HCT116 (cell line): ENCODE measurements around the gene TMEM239. TPM values are rescaled to one million over a fixed set of nuclear protein-coding genes. Genes with fewer than 3 reads are reported as not detected.
"Not testable (repeated sequence)": the region's sequence is repeated elsewhere in the genome, so short reads cannot be mapped to it uniquely, and the experiment has no call there.

Experiments
- ATAC-seq: fragments of 200-7000 bp; cut with Tn5 transposase; 2 replicates; pipeline ENCODE4 v1.9.1; 2020; ENCODE audit warnings: mild to moderate bottlenecking, moderate library complexity
- BruUV-seq: library from RNA; stranded (reverse); fragments of 400-500 nt; replicated peaks from 2 replicates; lab custom pipeline; 2021; lab: Mats Ljungman, UMichigan
- CTCF ChIA-PET: fragments of 300-600 bp; sonication (Branson Sonifier 250); formaldehyde crosslinking; loops from one replicate; lab custom pipeline; 2021; ENCODE audit warnings: antibody characterized with exemption; lab: Charles Lee
- POLR2A ChIA-PET: fragments of 300-600, 350-600 bp; sonication (Branson Sonifier 250); formaldehyde crosslinking; loops from one replicate; lab custom pipeline; 2021; ENCODE audit warnings: antibody characterized with exemption; lab: Charles Lee
- RAD21 ChIA-PET, 2 experiments: fragments of 300-600 bp; sonication (Branson Sonifier 250); formaldehyde crosslinking; loops; one replicate each; lab custom pipeline; 2023; ENCODE audit warnings: low total read pairs in 2 of 2; ENCODE audit not compliant: uncharacterized antibody in 2 of 2, unreplicated experiment in 2 of 2, low non-redundant PET in 1 of 2; lab: Charles Lee
- DNase-seq: peaks from one replicate; pipeline ENCODE4 v3.0.0-alpha.2; 2010; ENCODE audit warnings: low read depth, low spot score
- H2AFZ ChIP-seq: fragments of 200-600 bp; shearing (Covaris generic), sonication (generic); 2 replicates; pipeline ENCODE4 v1.6.1; 2017; ENCODE audit warnings: low read depth, mixed run types, mixed read lengths, antibody characterized with exemption, low read length; ENCODE audit not compliant: poor library complexity, severe bottlenecking
- H3K27ac ChIP-seq: 2 replicates; pipeline ENCODE4 v1.5.1; 2012; ENCODE audit warnings: low read depth, low read length
- H3K27me3 ChIP-seq: fragments of 200-600 bp; sonication (generic); 2 replicates; pipeline ENCODE4 v1.6.1; 2016; ENCODE audit warnings: mixed run types, low read length, mixed read lengths; ENCODE audit not compliant: insufficient read depth
- H3K36me3 ChIP-seq, 2 experiments: fragments of 200-500 bp in 1 of 2; fragments of 200-600 bp in 1 of 2; sonication (Bioruptor generic) in 1 of 2; sonication (generic) in 1 of 2; 2 replicates each; pipeline versions ENCODE4 v1.5.1 to v1.6.1; 2014 to 2016; ENCODE audit warnings: low read length in 2 of 2, inconsistent platforms in 1 of 2, mixed read lengths in 1 of 2, mixed run types in 1 of 2; ENCODE audit not compliant: insufficient read depth in 2 of 2, control insufficient read depth in 1 of 2
- H3K4me1 ChIP-seq, 2 experiments: fragments of 200-600 bp in 1 of 2; sonication (generic) in 1 of 2; 2 replicates each; pipeline versions ENCODE4 v1.5.1 to v1.6.1; 2012 to 2017; ENCODE audit warnings: low read length in 2 of 2, inconsistent platforms in 1 of 2, mild to moderate bottlenecking in 1 of 2, mixed read lengths in 1 of 2, mixed run types in 1 of 2, moderate library complexity in 1 of 2; ENCODE audit not compliant: insufficient read depth in 2 of 2, control insufficient read depth in 1 of 2
- H3K4me2 ChIP-seq: fragments of 200-600 bp; sonication (generic); 2 replicates; pipeline ENCODE4 v1.6.1; 2017; ENCODE audit warnings: mixed run types, low read length, mixed read lengths
- H3K4me3 ChIP-seq, 2 experiments: fragments of 200-600 bp in 1 of 2; sonication (generic) in 1 of 2; replicated peaks in 1 of 2; 2 replicates each; pipeline ENCODE4 v1.5.1; 2011 to 2016; ENCODE audit warnings: low read length in 2 of 2, control low read depth in 1 of 2, low read depth in 1 of 2, mild to moderate bottlenecking in 1 of 2, mixed read lengths in 1 of 2, mixed run types in 1 of 2
- H3K79me2 ChIP-seq: fragments of 200-600 bp; sonication (generic); 2 replicates; pipeline ENCODE4 v1.6.1; 2017; ENCODE audit warnings: mild to moderate bottlenecking, mixed run types, low read length, moderate library complexity, mixed read lengths; ENCODE audit not compliant: insufficient read depth
- H3K9ac ChIP-seq: fragments of 200-600 bp; sonication (generic); 2 replicates; pipeline ENCODE4 v1.6.1; 2016; ENCODE audit warnings: low read length, mixed read lengths
- H3K9me2 ChIP-seq: fragments of 200-600 bp; sonication (generic), shearing (Covaris generic); 2 replicates; pipeline ENCODE4 v1.6.1; 2017; ENCODE audit warnings: mixed run types, mild to moderate bottlenecking, moderate library complexity; ENCODE audit not compliant: insufficient read depth
- H3K9me3 ChIP-seq, 2 experiments: fragments of 200-500 bp in 1 of 2; fragments of 200-600 bp in 1 of 2; sonication (Bioruptor generic) in 1 of 2; sonication (generic) in 1 of 2; 2 replicates each; pipeline ENCODE4 v1.6.1; 2014 to 2017; ENCODE audit warnings: low read length in 2 of 2, mixed read lengths in 2 of 2, inconsistent platforms in 1 of 2, low read depth in 1 of 2, mild to moderate bottlenecking in 1 of 2, mixed run types in 1 of 2, moderate library complexity in 1 of 2; ENCODE audit not compliant: control insufficient read depth in 1 of 2, insufficient read depth in 1 of 2
- H4K20me1 ChIP-seq: fragments of 200-600 bp; sonication (generic), shearing (Covaris generic); 2 replicates; pipeline ENCODE4 v1.6.1; 2017; ENCODE audit warnings: mixed run types, mild to moderate bottlenecking, moderate library complexity; ENCODE audit not compliant: insufficient read depth
- CBX3 ChIP-seq: IDR thresholded peaks from 2 replicates; pipeline ENCODE4 v1.6.1; 2012; ENCODE audit warnings: low read depth
- CEBPB ChIP-seq: IDR thresholded peaks from 2 replicates; pipeline ENCODE4 v1.6.1; 2012; ENCODE audit warnings: low read depth
- CTCF ChIP-seq, 3 experiments: fragments of 200-600 bp in 1 of 3; sonication (generic) in 1 of 3; IDR thresholded peaks in 2 of 3; conservative IDR thresholded peaks in 1 of 3; 2 replicates each; pipeline ENCODE4 v1.5.1; 2012 to 2017; ENCODE audit warnings: low read depth in 2 of 3, low read length in 2 of 3, antibody characterized with exemption in 1 of 3, borderline replicate concordance in 1 of 3, control low read depth in 1 of 3, mild to moderate bottlenecking in 1 of 3, mixed read lengths in 1 of 3, mixed run types in 1 of 3, moderate library complexity in 1 of 3; ENCODE audit not compliant: insufficient read depth in 1 of 3
- EGR1 ChIP-seq: IDR thresholded peaks from 2 replicates; pipeline ENCODE4 v1.6.1; 2012; ENCODE audit warnings: low read depth
- EZH2 ChIP-seq: fragments of 200-600 bp; sonication (generic); IDR thresholded peaks from 2 replicates; pipeline ENCODE4 v1.6.1; 2017; ENCODE audit warnings: antibody characterized with exemption, mixed run types
- EZH2phosphoT487 ChIP-seq: fragments of 200-600 bp; IDR thresholded peaks from 2 replicates; pipeline ENCODE4 v1.6.1; 2018; ENCODE audit warnings: antibody characterized with exemption, borderline replicate concordance
- FOSL1 ChIP-seq: IDR thresholded peaks from 2 replicates; pipeline ENCODE4 v1.6.1; 2012; ENCODE audit warnings: low read depth
- POLR2A ChIP-seq: IDR thresholded peaks from 2 replicates; pipeline ENCODE4 v1.7.0; 2011; ENCODE audit warnings: borderline replicate concordance; ENCODE audit not compliant: insufficient read depth, insufficient read length; ENCODE audit errors: extremely low read depth
- POLR2AphosphoS5 ChIP-seq: IDR thresholded peaks from 2 replicates; pipeline ENCODE4 v1.6.1; 2011; ENCODE audit warnings: mild to moderate bottlenecking, low read depth, low read length, moderate library complexity
- SIN3A ChIP-seq: IDR thresholded peaks from 2 replicates; pipeline ENCODE4 v1.6.1; 2012; ENCODE audit warnings: low read depth
- SP1 ChIP-seq: IDR thresholded peaks from 2 replicates; pipeline ENCODE4 v1.6.1; 2012; ENCODE audit warnings: low read depth
- TCF7L2 ChIP-seq: IDR thresholded peaks from 2 replicates; pipeline ENCODE4 v1.7.0; 2011; ENCODE audit warnings: borderline replicate concordance, inconsistent platforms; ENCODE audit not compliant: insufficient read depth, insufficient read length; ENCODE audit errors: extremely low read depth
- YY1 ChIP-seq: IDR thresholded peaks from 2 replicates; pipeline ENCODE4 v1.6.1; 2011; ENCODE audit warnings: low read length, low read depth, moderate library complexity, mild to moderate bottlenecking; ENCODE audit not compliant: insufficient replicate concordance; ENCODE audit errors: extremely low read depth
- ZFX ChIP-seq: fragments of 450-650 bp; IDR thresholded peaks from 2 replicates; pipeline ENCODE4 v1.6.1; 2017
- ZNF274 ChIP-seq: fragments of 200-500 bp; sonication (Bioruptor generic); IDR thresholded peaks from 2 replicates; pipeline ENCODE4 v1.6.1; 2014; ENCODE audit warnings: mild to moderate bottlenecking, low read depth, low read length, inconsistent platforms
- intact Hi-C: fragments of 100-400 bp; cut with micrococcal nuclease; formaldehyde crosslinking; loops from 2 replicates; pipeline ENCODE4 v1.10.0; 2022
- total RNA-seq: library from RNA; stranded (reverse); gene quantifications from one replicate; pipeline ENCODE4 v1.2.1, GENCODE V29; 2021; ENCODE audit not compliant: unreplicated experiment
- TF ChIP-seq, protein P1 (sequence below): IDR thresholded peaks from 2 replicates; pipeline ENCODE4 v1.6.1; 2012
- TF ChIP-seq, protein P2 (sequence below): IDR thresholded peaks from 2 replicates; pipeline ENCODE4 v1.6.1; 2012; ENCODE audit warnings: low read depth
- TF ChIP-seq, protein P3 (sequence below): IDR thresholded peaks from 2 replicates; pipeline ENCODE4 v1.6.1; 2012

TMEM239 gene
- total RNA-seq, 1 experiment from 2014 or later, result not detected

DNA sequence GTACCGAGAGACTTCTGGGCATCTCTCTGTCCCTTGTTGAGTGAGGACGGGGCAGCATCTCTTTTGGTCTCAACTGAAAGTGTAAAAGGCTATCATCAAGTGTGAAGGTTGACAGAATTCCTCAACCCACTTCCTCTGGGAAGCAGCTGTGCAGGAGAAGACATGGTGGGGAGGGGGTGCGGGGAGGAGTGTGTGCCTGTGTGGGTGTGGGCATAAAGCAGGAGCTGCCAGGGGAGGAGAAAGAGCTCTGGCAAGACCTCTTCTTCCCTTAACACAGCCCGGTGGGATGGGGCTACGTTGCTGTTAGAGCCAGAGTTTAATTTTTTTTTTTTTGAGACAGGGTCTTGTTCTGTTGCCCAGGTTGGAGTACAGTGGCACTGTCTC lies 47.5 kb upstream of the TMEM239 start:
- Histone ChIP-seq H3K9me3 (no peaks in the 10 kb centered on the region), H3K27me3 (no peaks in the 10 kb centered on the region), H3K9ac (no peak overlapping the region), H3K27ac (no peak overlapping the region), H3K4me3 (no peak overlapping the region), H2AFZ (no peak overlapping the region), H3K9me2 (no peaks in the 10 kb centered on the region), H4K20me1 (no peaks in the 10 kb centered on the region), H3K4me1 (peaks cover 6 to 9% of the 10 kb centered on the region in 2 experiments), H3K79me2 (no peaks in the 10 kb centered on the region), H3K4me2 (no peak overlapping the region), H3K36me3 (no peaks in the 10 kb centered on the region)
- DNase-seq (no peak), ATAC-seq (no peak)
- ChIA-PET CTCF (no interaction called here), POLR2A (no interaction called here), RAD21 (no interaction called here)
- TF ChIP-seq, protein P1, sequence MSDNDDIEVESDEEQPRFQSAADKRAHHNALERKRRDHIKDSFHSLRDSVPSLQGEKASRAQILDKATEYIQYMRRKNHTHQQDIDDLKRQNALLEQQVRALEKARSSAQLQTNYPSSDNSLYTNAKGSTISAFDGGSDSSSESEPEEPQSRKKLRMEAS, result no peak
- TF ChIP-seq TCF7L2, result no peak
- TF ChIP-seq POLR2AphosphoS5, result no peak
- TF ChIP-seq EGR1, result no peak
- no peak for TF ChIP-seq ZNF274
- no peak for TF ChIP-seq SIN3A
- TF ChIP-seq, protein P2, sequence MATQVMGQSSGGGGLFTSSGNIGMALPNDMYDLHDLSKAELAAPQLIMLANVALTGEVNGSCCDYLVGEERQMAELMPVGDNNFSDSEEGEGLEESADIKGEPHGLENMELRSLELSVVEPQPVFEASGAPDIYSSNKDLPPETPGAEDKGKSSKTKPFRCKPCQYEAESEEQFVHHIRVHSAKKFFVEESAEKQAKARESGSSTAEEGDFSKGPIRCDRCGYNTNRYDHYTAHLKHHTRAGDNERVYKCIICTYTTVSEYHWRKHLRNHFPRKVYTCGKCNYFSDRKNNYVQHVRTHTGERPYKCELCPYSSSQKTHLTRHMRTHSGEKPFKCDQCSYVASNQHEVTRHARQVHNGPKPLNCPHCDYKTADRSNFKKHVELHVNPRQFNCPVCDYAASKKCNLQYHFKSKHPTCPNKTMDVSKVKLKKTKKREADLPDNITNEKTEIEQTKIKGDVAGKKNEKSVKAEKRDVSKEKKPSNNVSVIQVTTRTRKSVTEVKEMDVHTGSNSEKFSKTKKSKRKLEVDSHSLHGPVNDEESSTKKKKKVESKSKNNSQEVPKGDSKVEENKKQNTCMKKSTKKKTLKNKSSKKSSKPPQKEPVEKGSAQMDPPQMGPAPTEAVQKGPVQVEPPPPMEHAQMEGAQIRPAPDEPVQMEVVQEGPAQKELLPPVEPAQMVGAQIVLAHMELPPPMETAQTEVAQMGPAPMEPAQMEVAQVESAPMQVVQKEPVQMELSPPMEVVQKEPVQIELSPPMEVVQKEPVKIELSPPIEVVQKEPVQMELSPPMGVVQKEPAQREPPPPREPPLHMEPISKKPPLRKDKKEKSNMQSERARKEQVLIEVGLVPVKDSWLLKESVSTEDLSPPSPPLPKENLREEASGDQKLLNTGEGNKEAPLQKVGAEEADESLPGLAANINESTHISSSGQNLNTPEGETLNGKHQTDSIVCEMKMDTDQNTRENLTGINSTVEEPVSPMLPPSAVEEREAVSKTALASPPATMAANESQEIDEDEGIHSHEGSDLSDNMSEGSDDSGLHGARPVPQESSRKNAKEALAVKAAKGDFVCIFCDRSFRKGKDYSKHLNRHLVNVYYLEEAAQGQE, result no peak
- TF ChIP-seq EZH2, result no peak
- no peak for TF ChIP-seq YY1
- no peak for TF ChIP-seq CBX3
- TF ChIP-seq SP1, result no peak
- no peak for TF ChIP-seq CTCF (IDR thresholded peaks at IDR 0.05 in 2 of 3, conservative IDR thresholded peaks at IDR 0.05 in 1 of 3; ENCODE audit: borderline replicate concordance in 1 of 3, insufficient read depth in 1 of 3, low read depth in 2 of 3, low read length in 2 of 3)
- TF ChIP-seq POLR2A, result no peak
- no peak for TF ChIP-seq CEBPB
- TF ChIP-seq FOSL1, result no peak
- no peak for TF ChIP-seq EZH2phosphoT487
- no peak for TF ChIP-seq ZFX
- TF ChIP-seq, protein P3, sequence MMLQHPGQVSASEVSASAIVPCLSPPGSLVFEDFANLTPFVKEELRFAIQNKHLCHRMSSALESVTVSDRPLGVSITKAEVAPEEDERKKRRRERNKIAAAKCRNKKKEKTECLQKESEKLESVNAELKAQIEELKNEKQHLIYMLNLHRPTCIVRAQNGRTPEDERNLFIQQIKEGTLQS, result no peak
- no TSS peak for BruUV-seq
- intact Hi-C loops, result no loop called here

- DNase-seq, H2AFZ ChIP-seq, BruUV-seq, H3K79me2 ChIP-seq, H3K4me3 ChIP-seq, CTCF ChIA-PET, H3K9me2 ChIP-seq, intact Hi-C loops, H3K4me1 ChIP-seq, RAD21 ChIA-PET, H3K36me3 ChIP-seq, H3K9ac ChIP-seq, H3K27me3 ChIP-seq, POLR2A ChIA-PET, H3K9me3 ChIP-seq, H4K20me1 ChIP-seq, H3K27ac ChIP-seq, H3K4me2 ChIP-seq, ATAC-seq: not testable (repeated sequence)
Observed at GRCh38 chr20:2770091-2770490, 46.1 kb upstream of the TMEM239 start.
